GM08714 (cell line): ENCODE measurements around the gene PCAT6.
"Not testable (repeated sequence)": the region's sequence is repeated elsewhere in the genome, so short reads cannot be mapped to it uniquely, and the experiment has no call there.

Experiments used
- H3K4me3 ChIP-seq: fragments of 200-500 bp; sonication (Bioruptor generic); 2 replicates; pipeline ENCODE4 v1.5.1; 2014; ENCODE audit warnings: mild to moderate bottlenecking, low read length, inconsistent platforms
- ZNF274 ChIP-seq: IDR thresholded peaks from 2 replicates; pipeline ENCODE4 v1.6.1; 2012; ENCODE audit warnings: mild to moderate bottlenecking, low read depth, low read length

The PCAT6 gene

GRCh38 chr1:202810615-202811295 lies at the start of gene PCAT6:
PCAT6 (plus strand) TSS chr1:202810954.
- no peak for TF ChIP-seq ZNF274
- peak within 1 kb of the TSS; percentile 61; the same call in 1 of the 2 replicates for H3K4me3 ChIP-seq

GRCh38 chr1:202762019-202762418 lies 48.7 kb upstream of the PCAT6 start:
- no peak overlapping the region for H3K4me3 ChIP-seq
- TF ChIP-seq ZNF274, result no peak

- no peak for TF ChIP-seq ZNF274
- no peak overlapping the region for H3K4me3 ChIP-seq
Measured at GRCh38 chr1:202765721-202766120, 45.0 kb upstream of the PCAT6 start.

GRCh38 chr1:202770135-202770534 lies 40.6 kb upstream of the PCAT6 start:
- TF ChIP-seq ZNF274, result no peak
- H3K4me3 ChIP-seq, result no peak overlapping the region

GRCh38 chr1:202781180-202781579 lies 29.6 kb upstream of the PCAT6 start:
- TF ChIP-seq ZNF274, result no peak

GRCh38 chr1:202786804-202787203 lies 23.9 kb upstream of the PCAT6 start:
- no peak for TF ChIP-seq ZNF274
- no peak overlapping the region for H3K4me3 ChIP-seq

More at GRCh38 chr1:202781180-202781579, 29.6 kb upstream of the PCAT6 start:
- H3K4me3 ChIP-seq, result no peak overlapping the region

- TF ChIP-seq ZNF274, result no peak
- H3K4me3 ChIP-seq, result no peak overlapping the region
Measured at GRCh38 chr1:202788800-202789199, 22.0 kb upstream of the PCAT6 start.

- no peak overlapping the region for H3K4me3 ChIP-seq
- no peak for TF ChIP-seq ZNF274
Measured at GRCh38 chr1:202791077-202791747, 19.5 kb upstream of the PCAT6 start.

GRCh38 chr1:202794051-202794740 lies 16.6 kb upstream of the PCAT6 start:
- no peak overlapping the region for H3K4me3 ChIP-seq
- no peak for TF ChIP-seq ZNF274

GRCh38 chr1:202794931-202795330 lies 15.8 kb upstream of the PCAT6 start:
- not testable (repeated sequence) for H3K4me3 ChIP-seq

GRCh38 chr1:202796670-202797069 lies 14.1 kb upstream of the PCAT6 start:
- no peak overlapping the region for H3K4me3 ChIP-seq
- no peak for TF ChIP-seq ZNF274

- H3K4me3 ChIP-seq, result no peak overlapping the region
- TF ChIP-seq ZNF274, result no peak
Measured at GRCh38 chr1:202798260-202798659, 12.5 kb upstream of the PCAT6 start.

- no peak overlapping the region for H3K4me3 ChIP-seq
- no peak for TF ChIP-seq ZNF274
Measured at GRCh38 chr1:202798792-202799331, 11.9 kb upstream of the PCAT6 start.

- H3K4me3 ChIP-seq, result no peak overlapping the region
- TF ChIP-seq ZNF274, result no peak
Measured at GRCh38 chr1:202800742-202801141, 10.0 kb upstream of the PCAT6 start.

GRCh38 chr1:202801175-202801574 lies 9.6 kb upstream of the PCAT6 start:
- TF ChIP-seq ZNF274, result no peak
- H3K4me3 ChIP-seq, result no peak overlapping the region

GRCh38 chr1:202802034-202802433 lies 8.7 kb upstream of the PCAT6 start:
- no peak for TF ChIP-seq ZNF274

More at GRCh38 chr1:202802034-202802433, 8.7 kb upstream of the PCAT6 start:
- no peak overlapping the region for H3K4me3 ChIP-seq
